ENCODE results near the gene ITPK1.
"Not testable (repeated sequence)": the region's sequence is repeated elsewhere in the genome, so short reads cannot be mapped to it uniquely, and the experiment has no call there.

GRCh38 chr14:93158349-93158748, 42.6 kb upstream of the ITPK1 start:
- not testable (repeated sequence) for TF ChIP-seq CTCF (conservative IDR thresholded peaks at IDR 0.05 in 1 of 2, IDR thresholded peaks at IDR 0.05 in 1 of 2; ENCODE audit: extremely low read depth in 1 of 2, insufficient read depth in 1 of 2, low read depth in 1 of 2, low read length in 2 of 2); EZH2 (IDR thresholded peaks at IDR 0.05; ENCODE audit: borderline replicate concordance, low read length)

Data from mammary epithelial cell (primary cell).